HepG2 (cell line): Measurements from ENCODE around the gene AHCYL2. TPM values are rescaled to one million over a fixed set of nuclear protein-coding genes. Genes with fewer than 3 reads are reported as not detected.
A peak's percentile ranks its signal among the peaks of the same experiment; 100 is the strongest.

Experiments used
- ATM ChIP-seq: fragments of 450-650 bp; IDR thresholded peaks from 2 replicates; pipeline ENCODE4 v1.7.1; 2017; ENCODE audit warnings: mild to moderate bottlenecking, borderline replicate concordance
- CCAR2 ChIP-seq: fragments of 200-400 bp; formaldehyde crosslinking; optimal IDR thresholded peaks from 2 replicates; pipeline ENCODE3; 2018; ENCODE audit warnings: low read depth, mild to moderate bottlenecking, low read length, moderate library complexity
- CCDC6 ChIP-seq: sonication (generic); formaldehyde crosslinking; IDR thresholded peaks from 2 replicates; pipeline ENCODE4 v1.8.1; 2022; ENCODE audit warnings: mild to moderate bottlenecking, missing genetic modification reagents, moderate library complexity
- HDAC1 ChIP-seq: sonication (generic); formaldehyde crosslinking; IDR thresholded peaks from 2 replicates; pipeline ENCODE4 v1.5.1; 2020; ENCODE audit warnings: mild to moderate bottlenecking, missing genetic modification reagents
- JUN ChIP-seq: sonication (generic); formaldehyde crosslinking; IDR thresholded peaks from 2 replicates; pipeline ENCODE4 v1.4.0; 2020; ENCODE audit warnings: mild to moderate bottlenecking, missing genetic modification reagents
- PRMT3 ChIP-seq: sonication (generic); formaldehyde crosslinking; IDR thresholded peaks from 2 replicates; pipeline ENCODE4 v1.8.1; 2022; ENCODE audit warnings: low read depth, mild to moderate bottlenecking, moderate library complexity, missing genetic modification reagents, borderline replicate concordance
- RBFOX2 ChIP-seq: fragments of 200-400 bp; formaldehyde crosslinking; IDR thresholded peaks from 2 replicates; pipeline ENCODE4 v1.6.1; 2017; ENCODE audit warnings: low read depth, mild to moderate bottlenecking, low read length
- SAFB2 ChIP-seq: sonication (generic); formaldehyde crosslinking; IDR thresholded peaks from 2 replicates; pipeline ENCODE4 v1.5.1; 2020; ENCODE audit warnings: missing genetic modification reagents, low read depth, mild to moderate bottlenecking, borderline replicate concordance
- SNAI1 ChIP-seq: sonication (generic); formaldehyde crosslinking; IDR thresholded peaks from 2 replicates; pipeline ENCODE4 v1.5.0; 2020; ENCODE audit warnings: mild to moderate bottlenecking, missing genetic modification reagents, borderline replicate concordance
- SP1 ChIP-seq, 2 experiments: fragments of 450-650 bp in 1 of 2; sonication (generic) in 1 of 2; formaldehyde crosslinking in 1 of 2; IDR thresholded peaks; 2 replicates each; pipeline versions ENCODE4 v1.4.0 to v1.6.1; 2016 to 2020; ENCODE audit warnings: missing genetic modification reagents in 1 of 2
- THAP7 ChIP-seq: sonication (generic); formaldehyde crosslinking; IDR thresholded peaks from 2 replicates; pipeline ENCODE4 v1.8.1; 2023; ENCODE audit warnings: mild to moderate bottlenecking, missing genetic modification reagents
- ZBTB42 ChIP-seq: sonication (generic); formaldehyde crosslinking; IDR thresholded peaks from 2 replicates; pipeline ENCODE4 v1.5.0; 2020; ENCODE audit warnings: mild to moderate bottlenecking, missing genetic modification reagents
- ZFY ChIP-seq: sonication (generic); formaldehyde crosslinking; IDR thresholded peaks from 2 replicates; pipeline ENCODE4 v1.4.0; 2020; ENCODE audit warnings: missing genetic modification reagents
- ZFYVE20 ChIP-seq: sonication (generic); formaldehyde crosslinking; IDR thresholded peaks from 2 replicates; pipeline ENCODE4 v1.8.0; 2023; ENCODE audit warnings: low read depth, mild to moderate bottlenecking, moderate library complexity, missing genetic modification reagents, borderline replicate concordance
- ZNF101 ChIP-seq: sonication (generic); formaldehyde crosslinking; IDR thresholded peaks from 2 replicates; pipeline ENCODE4 v1.4.0; 2020; ENCODE audit warnings: mild to moderate bottlenecking, low read depth, missing genetic modification reagents, borderline replicate concordance
- ZNF136 ChIP-seq: sonication (generic); formaldehyde crosslinking; IDR thresholded peaks from 2 replicates; pipeline ENCODE4 v1.8.1; 2022; ENCODE audit warnings: low read depth, mild to moderate bottlenecking, moderate library complexity, missing genetic modification reagents
- ZNF317 ChIP-seq: sonication (generic); formaldehyde crosslinking; IDR thresholded peaks from 2 replicates; pipeline ENCODE4 v1.5.0; 2020; ENCODE audit warnings: mild to moderate bottlenecking, missing genetic modification reagents
- ZNF335 ChIP-seq: sonication (generic); formaldehyde crosslinking; IDR thresholded peaks from 2 replicates; pipeline ENCODE4 v1.4.0; 2020; ENCODE audit warnings: missing genetic modification reagents
- ZNF343 ChIP-seq: sonication (generic); formaldehyde crosslinking; IDR thresholded peaks from 2 replicates; pipeline ENCODE4 v1.4.0; 2020; ENCODE audit warnings: mild to moderate bottlenecking, missing genetic modification reagents
- ZNF431 ChIP-seq: sonication (generic); formaldehyde crosslinking; IDR thresholded peaks from 2 replicates; pipeline ENCODE4 v1.9.0; 2022; ENCODE audit warnings: missing genetic modification reagents, low read depth, mild to moderate bottlenecking, borderline replicate concordance
- ZNF530 ChIP-seq: sonication (generic); formaldehyde crosslinking; IDR thresholded peaks from 2 replicates; pipeline ENCODE4 v1.5.0; 2020; ENCODE audit warnings: low read depth, mild to moderate bottlenecking, missing genetic modification reagents
- ZNF670 ChIP-seq: sonication (generic); formaldehyde crosslinking; IDR thresholded peaks from 2 replicates; pipeline ENCODE4 v1.8.0; 2022; ENCODE audit warnings: mild to moderate bottlenecking, missing genetic modification reagents, borderline replicate concordance
- ZNF737 ChIP-seq: sonication (generic); formaldehyde crosslinking; IDR thresholded peaks from 2 replicates; pipeline ENCODE4 v1.5.0; 2020; ENCODE audit warnings: missing genetic modification reagents, mild to moderate bottlenecking, borderline replicate concordance
- polyA plus RNA-seq, 8 experiments: library from polyadenylated mRNA; depleted of rRNA in 3 of 8; stranded (reverse) in 7 of 8; unstranded in 1 of 8; fragments of >200 nt; fragmentation: Illumina TruSeq in 4 of 8; extraction: Trizol in 4 of 8; gene quantifications; 2 replicates each; pipeline versions ENCODE4 v1.2.1 to v1.2.3, GENCODE V29; 2011 to 2016; ENCODE audit warnings: low read depth in 4 of 8, missing spikeins in 1 of 8, mixed read lengths in 1 of 8; ENCODE audit not compliant: insufficient read depth in 1 of 8
- total RNA-seq, 5 experiments: library from RNA; depleted of rRNA; stranded (reverse); fragments of >200 nt; fragmentation: Illumina TruSeq; extraction: Trizol; gene quantifications; 2 replicates each; pipeline ENCODE4 v1.2.3, GENCODE V29; 2016; ENCODE audit warnings: low read depth in 1 of 5
- TF ChIP-seq, protein P1 (sequence below), 2 experiments: fragments of 450-650 bp in 1 of 2; sonication (generic) in 1 of 2; formaldehyde crosslinking; IDR thresholded peaks; 2 replicates each; pipeline versions ENCODE4 v1.5.0 to v1.8.0; 2020 to 2022; ENCODE audit warnings: mild to moderate bottlenecking in 1 of 2, missing genetic modification reagents in 1 of 2
- TF ChIP-seq, protein P2 (sequence below): sonication (generic); formaldehyde crosslinking; IDR thresholded peaks from 2 replicates; pipeline ENCODE4 v1.9.0; 2022; ENCODE audit warnings: missing genetic modification reagents, mild to moderate bottlenecking, borderline replicate concordance
- TF ChIP-seq, protein P3 (sequence below): sonication (generic); formaldehyde crosslinking; IDR thresholded peaks from 2 replicates; pipeline ENCODE4 v1.5.1; 2020; ENCODE audit warnings: missing genetic modification reagents, mild to moderate bottlenecking, borderline replicate concordance

Gene AHCYL2
- total and polyA plus RNA-seq, 2 of the 13 experiments (the other 11 are each of a cell fraction or from before 2014, with no cell fraction given) = 9.5 to 14.7 TPM

GRCh38 chr7:129188892-129189660, 35.8 kb upstream of the AHCYL2 start (continued):
- TF ChIP-seq, protein P1, sequence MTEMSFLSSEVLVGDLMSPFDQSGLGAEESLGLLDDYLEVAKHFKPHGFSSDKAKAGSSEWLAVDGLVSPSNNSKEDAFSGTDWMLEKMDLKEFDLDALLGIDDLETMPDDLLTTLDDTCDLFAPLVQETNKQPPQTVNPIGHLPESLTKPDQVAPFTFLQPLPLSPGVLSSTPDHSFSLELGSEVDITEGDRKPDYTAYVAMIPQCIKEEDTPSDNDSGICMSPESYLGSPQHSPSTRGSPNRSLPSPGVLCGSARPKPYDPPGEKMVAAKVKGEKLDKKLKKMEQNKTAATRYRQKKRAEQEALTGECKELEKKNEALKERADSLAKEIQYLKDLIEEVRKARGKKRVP (CRISPR knock-in tag; IDR thresholded peaks at IDR 0.05) = peak in 1 of 2 experiments; percentile 30; a peak in 1 of 4 replicates
- TF ChIP-seq RBFOX2 (peak; percentile 39; the same call in 1 of the 2 replicates), HDAC1 (CRISPR knock-in tag) (no peak), ZNF101 (CRISPR knock-in tag) (no peak), PRMT3 (no peak), ZFY (CRISPR knock-in tag) (no peak; the same call in none of the 2 replicates), ZNF431 (CRISPR knock-in tag) (no peak), SNAI1 (CRISPR knock-in tag) (no peak), JUN (CRISPR knock-in tag) (no peak), ZFYVE20 (CRISPR knock-in tag) (peak; percentile 66; the same call in 1 of the 2 replicates), ZNF335 (no peak), CCAR2 (no peak), ZBTB42 (CRISPR knock-in tag) (no peak), ZNF317 (CRISPR knock-in tag) (no peak), THAP7 (no peak), ZNF737 (CRISPR knock-in tag) (no peak), CCDC6 (CRISPR knock-in tag) (peak; percentile 64; the same call in 1 of the 2 replicates), SAFB2 (CRISPR knock-in tag) (no peak), ZNF136 (CRISPR knock-in tag) (0 out of 2 replicates have a peak, but pooled peaks have one; percentile 34), ZNF343 (CRISPR knock-in tag) (no peak), SP1 (IDR thresholded peaks at IDR 0.05) (no peak), SP1 (CRISPR knock-in tag; IDR thresholded peaks at IDR 0.05) (no peak), ZNF530 (CRISPR knock-in tag) (no peak), ATM (no peak), ZNF670 (CRISPR knock-in tag) (no peak)
- TF ChIP-seq, protein P2, sequence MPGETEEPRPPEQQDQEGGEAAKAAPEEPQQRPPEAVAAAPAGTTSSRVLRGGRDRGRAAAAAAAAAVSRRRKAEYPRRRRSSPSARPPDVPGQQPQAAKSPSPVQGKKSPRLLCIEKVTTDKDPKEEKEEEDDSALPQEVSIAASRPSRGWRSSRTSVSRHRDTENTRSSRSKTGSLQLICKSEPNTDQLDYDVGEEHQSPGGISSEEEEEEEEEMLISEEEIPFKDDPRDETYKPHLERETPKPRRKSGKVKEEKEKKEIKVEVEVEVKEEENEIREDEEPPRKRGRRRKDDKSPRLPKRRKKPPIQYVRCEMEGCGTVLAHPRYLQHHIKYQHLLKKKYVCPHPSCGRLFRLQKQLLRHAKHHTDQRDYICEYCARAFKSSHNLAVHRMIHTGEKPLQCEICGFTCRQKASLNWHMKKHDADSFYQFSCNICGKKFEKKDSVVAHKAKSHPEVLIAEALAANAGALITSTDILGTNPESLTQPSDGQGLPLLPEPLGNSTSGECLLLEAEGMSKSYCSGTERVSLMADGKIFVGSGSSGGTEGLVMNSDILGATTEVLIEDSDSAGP = no peak
- TF ChIP-seq, protein P3, sequence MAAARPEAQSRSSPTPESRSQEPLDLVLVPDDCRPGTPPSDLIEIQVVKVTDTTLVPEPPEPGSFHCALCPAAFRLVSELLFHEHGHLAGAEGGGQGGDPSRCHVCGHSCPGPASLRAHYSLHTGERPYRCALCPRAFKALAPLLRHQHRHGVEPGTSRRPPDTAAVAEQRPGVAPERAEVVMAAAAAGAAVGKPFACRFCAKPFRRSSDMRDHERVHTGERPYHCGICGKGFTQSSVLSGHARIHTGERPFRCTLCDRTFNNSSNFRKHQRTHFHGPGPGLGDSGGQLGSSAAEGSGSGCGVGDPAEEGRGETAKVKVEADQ (CRISPR knock-in tag) = 0 out of 2 replicates have a peak, but pooled peaks have one; percentile 15
